ENCODE data around the gene ADCYAP1R1.

Gene ADCYAP1R1

DNA sequence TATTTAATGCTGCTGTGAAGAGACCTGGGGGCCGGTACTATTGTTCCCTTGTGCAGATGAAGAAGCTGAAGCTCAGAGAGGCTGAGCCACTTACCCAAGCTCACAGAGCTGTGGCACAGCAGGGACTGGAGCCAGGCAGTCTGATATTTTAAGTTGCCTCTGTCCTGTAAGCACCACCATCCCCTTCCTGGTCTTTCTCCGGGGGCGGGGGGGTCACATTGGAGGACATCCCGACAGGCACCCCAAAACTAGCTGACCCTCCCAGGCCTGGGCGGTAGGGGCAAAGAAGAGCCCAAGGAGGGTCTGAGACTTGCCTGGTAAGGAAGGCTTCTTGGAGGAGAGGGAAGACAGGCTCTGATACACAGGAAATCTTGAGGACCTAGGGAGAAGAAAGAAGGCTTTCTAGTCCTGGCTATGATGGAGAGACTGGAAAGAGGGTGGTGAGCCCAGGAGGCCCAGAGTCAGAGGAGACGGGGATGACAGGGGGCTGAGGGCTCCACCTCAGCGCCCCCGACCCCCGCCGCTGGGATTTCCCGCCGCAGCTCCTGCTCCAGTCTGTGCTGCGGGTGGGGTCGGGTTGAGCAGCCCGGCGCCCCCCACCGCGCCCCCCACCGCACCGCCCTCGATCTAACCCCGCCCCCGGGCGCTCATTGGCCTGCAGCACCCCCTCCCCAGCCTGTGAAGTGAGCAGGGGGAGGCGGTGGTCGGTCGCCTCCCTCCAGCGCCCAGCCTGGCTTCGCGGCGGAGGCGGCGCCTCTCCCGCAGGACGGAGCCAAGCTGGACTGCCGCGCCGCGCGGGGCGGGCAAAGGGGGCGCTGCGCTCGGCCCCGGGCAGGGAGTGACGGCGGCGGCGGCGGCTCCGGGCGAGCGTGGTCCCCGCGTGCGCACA, at the start of gene ADCYAP1R1:
Gene ADCYAP1R1 (plus strand): TSS at position 711 of the 889 bp plus-strand sequence. CDS start 10,957 bp downstream, outside the sequence.
- DNase-seq: no peak

- no peak for DNase-seq
Measured at GRCh38 chr7:31003097-31003496, 49.0 kb upstream of the ADCYAP1R1 start.

DNA sequence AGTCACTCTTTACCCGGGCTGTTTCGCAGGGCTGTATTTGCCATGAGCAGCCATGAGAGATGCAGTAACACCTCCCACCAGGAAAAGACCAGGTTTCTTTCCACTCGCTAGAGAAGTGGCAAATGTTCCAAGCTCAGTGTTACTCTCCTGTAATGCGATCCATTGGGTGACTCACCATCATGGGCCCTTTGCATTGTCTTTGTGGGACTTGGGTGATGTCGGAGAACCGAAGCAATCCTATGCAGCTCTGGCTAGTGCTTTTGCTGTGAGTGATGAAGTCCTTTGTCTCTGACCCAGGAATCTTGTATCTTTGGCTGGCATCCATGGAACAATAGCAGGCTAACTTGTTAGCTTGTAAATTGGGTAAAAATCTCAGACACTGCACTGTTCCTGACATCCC, 48.4 kb upstream of the ADCYAP1R1 start:
- no peak for DNase-seq

GRCh38 chr7:31004393-31004792, 47.7 kb upstream of the ADCYAP1R1 start:
- DNase-seq: no peak

DNA sequence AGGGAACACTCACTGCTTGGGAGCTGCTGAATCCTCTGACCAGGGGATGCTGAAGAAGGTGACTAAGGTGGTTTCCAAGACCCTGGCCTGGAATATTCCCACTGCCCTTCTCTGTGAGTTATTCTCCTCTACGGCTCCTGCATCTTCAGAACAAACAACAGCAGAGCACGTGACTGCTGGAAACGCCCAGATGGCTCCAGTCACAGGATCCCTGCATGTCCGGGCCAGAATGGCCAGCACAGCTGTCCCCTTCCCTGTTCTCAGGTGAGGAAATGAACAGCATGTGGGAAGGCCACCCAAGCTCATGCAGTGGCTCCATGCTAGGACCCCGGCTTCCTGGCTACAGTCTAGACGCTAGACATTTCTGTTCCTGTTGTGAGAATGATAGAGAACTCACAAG, 45.3 kb upstream of the ADCYAP1R1 start:
- DNase-seq: no peak

DNA sequence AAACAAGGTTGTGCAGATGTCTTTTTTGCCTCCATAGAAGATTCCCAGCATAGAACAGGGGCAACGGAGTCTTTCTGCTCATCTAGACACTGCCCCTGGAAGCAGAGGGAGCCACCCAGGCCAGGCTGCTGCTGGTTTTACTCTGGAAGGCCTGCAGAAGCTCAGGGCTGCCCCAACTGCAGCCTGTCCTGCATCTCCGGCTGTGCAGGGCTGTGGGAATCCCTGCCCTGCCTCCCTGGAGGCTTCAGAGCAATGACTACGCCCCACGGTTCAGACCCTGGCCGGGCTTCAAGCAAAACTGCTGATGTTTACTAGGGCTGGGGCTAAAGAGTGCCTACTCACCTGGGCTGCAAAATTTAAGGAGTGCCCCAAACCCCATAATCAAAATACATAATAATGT, 44.5 kb upstream of the ADCYAP1R1 start:
- no peak for DNase-seq

GRCh38 chr7:31014826-31015225, 37.3 kb upstream of the ADCYAP1R1 start:
- no peak for DNase-seq

DNA sequence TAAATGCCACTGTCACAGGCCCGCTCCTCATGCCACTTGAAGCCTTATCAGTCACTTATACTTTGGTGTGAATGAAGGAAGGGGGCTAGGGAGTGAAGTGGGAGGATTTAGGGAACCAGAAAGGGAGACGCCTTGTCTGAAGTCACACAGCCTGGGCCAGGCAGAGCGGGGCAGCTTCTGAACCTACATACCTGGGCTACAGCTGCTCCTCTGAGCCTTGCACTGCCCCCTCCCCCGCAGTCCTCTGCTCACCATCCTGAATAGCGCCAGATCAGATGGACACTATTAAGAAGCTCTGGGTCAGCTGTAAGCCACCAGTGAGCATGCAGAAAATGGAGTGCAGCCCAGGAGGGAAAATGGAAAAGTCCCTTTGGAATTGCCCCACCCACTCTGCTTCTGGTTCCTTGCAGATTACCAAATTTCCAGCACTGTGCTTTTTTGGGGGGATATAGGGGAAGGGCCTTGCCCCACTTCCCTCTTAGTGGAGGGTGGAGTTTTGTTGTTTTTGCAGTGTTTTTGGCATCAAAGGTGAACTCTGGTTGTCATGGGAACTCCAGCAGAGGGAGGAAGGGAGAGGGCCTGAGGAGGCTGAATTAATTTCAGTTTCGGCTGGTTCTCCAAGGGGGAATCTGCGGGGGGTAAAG, 35.0 kb upstream of the ADCYAP1R1 start:
- DNase-seq: no peak

- DNase-seq: no peak
Measured at GRCh38 chr7:31017721-31018120, 34.4 kb upstream of the ADCYAP1R1 start.

GRCh38 chr7:31019509-31019908, 32.6 kb upstream of the ADCYAP1R1 start:
- DNase-seq: no peak

DNA sequence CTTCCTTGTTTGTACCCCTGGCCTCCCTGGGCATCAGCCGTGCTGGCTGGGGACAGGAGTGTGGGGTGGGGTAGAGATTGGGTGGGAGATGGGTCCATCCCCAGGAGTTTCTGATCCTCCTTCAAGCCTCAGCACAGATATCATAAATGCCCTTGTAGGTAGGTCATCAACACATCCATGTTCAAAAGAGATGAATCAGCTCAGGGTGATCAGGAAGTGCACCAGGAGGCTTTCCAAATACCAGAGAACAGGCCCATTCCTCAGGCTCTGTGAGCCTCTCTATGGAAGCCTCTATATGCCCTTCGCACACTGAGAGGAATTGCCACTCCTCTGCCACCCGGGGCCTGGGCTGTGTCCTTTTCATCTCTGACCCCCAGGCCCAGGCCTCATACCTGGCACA, 31.9 kb upstream of the ADCYAP1R1 start:
- no peak for DNase-seq

- no peak for DNase-seq
Measured at GRCh38 chr7:31020652-31021051, 31.5 kb upstream of the ADCYAP1R1 start.

DNA sequence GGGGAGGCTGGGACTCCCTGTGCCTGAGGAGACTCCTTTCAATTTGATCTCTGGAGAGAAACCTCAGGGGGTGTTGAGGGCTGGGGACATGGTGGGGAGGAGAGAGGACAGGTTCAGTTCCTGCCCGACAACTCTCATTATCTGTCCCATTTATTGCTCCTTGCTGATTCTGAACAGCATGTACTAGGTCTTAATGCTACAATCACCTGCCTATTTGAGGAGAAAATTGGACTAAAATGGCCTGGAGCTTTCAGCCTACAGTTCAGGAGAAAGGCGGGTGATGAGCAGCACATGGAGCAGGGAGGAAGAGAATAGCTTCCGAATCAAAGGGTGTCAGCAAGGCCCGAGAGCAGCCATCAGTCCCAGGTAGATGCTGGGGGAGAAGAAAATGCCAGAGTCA, 30.0 kb upstream of the ADCYAP1R1 start:
- no peak for DNase-seq

GRCh38 chr7:31022726-31023125, 29.4 kb upstream of the ADCYAP1R1 start:
- DNase-seq: no peak

GRCh38 chr7:31023877-31024276, 28.2 kb upstream of the ADCYAP1R1 start:
- DNase-seq: peak; percentile 11

DNA sequence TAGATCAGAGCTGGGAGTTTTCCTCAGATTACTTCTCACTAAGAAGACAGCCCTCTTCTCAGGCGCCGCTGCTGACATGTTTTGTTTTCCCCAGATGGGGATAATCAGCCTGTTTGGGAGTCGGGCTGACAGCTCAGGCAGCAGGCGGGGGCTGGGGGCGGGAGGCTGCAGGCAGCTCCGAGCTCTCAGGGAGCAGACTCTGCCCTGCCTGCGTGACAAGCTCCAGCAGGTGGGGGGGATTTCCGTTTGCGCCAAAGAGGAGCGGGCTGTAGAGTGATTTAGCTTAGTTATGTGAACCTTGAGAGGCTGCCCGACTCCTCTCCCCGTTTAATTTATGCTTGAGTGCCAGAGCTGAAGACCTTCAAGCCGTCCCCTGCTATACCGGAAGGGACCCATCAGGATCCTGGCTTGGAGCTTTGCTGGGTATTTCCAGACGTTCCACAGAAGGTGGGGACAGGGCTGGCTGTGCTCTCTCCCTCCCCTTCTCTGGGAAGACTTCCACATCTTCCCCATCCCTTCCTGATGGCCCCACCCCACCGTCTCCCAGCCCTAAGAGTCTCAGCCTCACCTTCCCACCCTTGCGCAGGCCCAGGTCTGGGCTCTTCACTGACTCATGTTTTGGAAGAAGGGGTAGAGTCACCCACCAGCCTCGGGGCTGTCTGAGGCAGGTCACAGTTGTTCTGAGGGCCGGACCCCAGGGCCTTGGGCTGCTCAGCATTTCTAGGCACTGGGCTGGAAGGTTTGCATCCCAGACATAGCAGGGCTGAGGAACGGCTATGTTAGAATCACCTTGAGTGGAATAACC, 24.7 kb upstream of the ADCYAP1R1 start:
- DNase-seq: no peak

DNA sequence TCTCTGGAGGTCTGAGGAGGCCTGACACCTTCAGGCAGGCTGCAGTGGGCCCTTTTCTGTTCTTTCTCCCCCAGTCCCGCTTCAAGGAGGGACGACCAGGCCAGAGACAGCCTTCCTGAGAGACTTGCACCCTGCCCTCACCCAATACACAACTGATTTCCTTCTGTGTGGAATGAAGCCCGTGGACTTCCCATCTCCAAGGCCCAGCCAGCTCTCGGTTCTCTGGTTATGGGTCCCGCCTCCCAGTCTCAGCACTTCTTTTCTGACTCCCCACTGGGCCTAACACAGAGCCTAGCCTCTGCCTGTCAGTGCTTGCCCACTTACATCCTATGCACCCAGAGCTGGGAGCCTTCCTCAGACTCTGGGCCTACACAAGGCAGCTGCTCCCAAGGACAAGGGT, 24.1 kb upstream of the ADCYAP1R1 start:
- DNase-seq: no peak

DNA sequence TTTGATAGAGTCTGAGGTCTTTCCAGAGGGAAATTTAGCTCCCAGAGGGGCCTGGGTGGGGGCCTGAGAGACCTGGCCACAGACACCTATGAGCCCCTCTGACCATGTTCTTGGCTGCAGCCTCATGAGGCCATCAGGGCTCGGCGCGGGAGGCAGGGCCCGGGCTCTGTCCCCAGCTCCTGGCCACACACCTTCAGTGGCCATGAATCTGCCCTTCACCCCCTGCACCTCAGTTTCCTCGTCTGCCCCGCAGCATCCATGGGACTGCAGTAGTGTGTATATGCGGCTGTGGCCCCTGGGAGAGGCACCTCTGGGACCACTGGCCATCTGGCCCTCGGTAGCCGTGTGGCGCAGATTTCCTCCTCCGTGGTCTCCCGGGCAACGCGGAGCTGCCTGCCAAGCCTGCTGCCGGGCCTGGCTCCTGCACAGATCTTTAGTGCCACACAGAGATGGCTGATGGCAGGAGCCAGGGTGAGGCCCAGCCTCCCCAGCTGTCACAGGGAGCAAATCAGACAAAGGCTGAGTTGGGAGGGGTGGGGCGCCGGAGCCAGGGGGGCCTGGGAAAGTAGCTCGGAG, 23.6 kb upstream of the ADCYAP1R1 start:
- no peak for DNase-seq

GRCh38 chr7:31029251-31030042, 22.7 kb upstream of the ADCYAP1R1 start:
- DNase-seq: no peak

- DNase-seq: no peak
Measured at GRCh38 chr7:31033674-31034300, 18.3 kb upstream of the ADCYAP1R1 start.

DNA sequence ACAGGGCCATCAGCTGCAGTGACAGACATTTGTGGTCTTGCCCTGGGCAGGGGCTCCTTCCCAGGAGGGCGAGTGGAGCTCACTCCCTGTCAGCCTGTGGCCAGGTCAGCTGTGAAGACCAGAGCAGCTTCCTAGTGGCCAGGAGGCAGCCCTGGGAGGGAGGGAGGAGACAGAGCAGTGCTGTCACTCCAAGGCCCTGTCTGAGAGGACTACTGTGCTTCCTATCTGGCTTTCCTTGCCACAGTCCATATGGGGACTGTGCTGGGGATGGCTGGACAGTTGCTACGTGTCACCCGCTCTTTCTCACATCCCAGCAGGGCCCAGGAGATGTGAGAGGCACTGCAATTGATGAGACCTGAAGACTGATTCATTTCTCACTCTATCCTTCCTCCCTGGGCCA, 15.2 kb upstream of the ADCYAP1R1 start:
- DNase-seq: no peak

DNA sequence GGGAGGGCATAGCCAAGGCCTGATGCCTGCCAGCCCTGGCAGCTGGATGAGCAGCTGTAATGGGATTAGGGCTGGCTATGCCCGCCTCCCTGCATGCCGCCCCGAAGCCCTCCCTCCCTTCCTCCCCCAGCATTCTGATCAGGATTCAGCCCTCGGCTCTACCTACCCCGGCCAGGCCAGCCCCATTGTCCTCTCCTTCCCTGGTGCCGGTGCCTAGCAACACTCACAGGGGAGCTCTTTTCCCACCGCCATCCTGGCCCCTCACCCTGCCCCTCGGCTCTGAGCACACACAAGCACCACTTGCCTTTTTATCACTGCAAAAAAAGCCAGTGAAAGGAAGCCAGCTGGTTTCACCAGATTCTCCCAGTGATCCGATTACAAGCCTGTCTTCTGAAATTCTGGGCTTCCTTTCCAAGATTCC, 9.0 kb upstream of the ADCYAP1R1 start:
- DNase-seq: no peak

Measured in CD4-positive, alpha-beta T cell treated with Interleukin-6 for 4 hours (primary cell).